Loucy (cell line): ENCODE results near the gene SPATA24.

Experiments used
- H2AFZ ChIP-seq: fragments of 200-600 bp; sonication (generic); 2 replicates; pipeline ENCODE4 v1.6.0; 2016; ENCODE audit warnings: antibody characterized with exemption, mild to moderate bottlenecking, low read length, moderate library complexity
- H3F3A ChIP-seq: fragments of 200-600 bp; 2 replicates; pipeline ENCODE4 v1.6.0; 2016; ENCODE audit warnings: antibody characterized with exemption, low read depth, mild to moderate bottlenecking
- H3K27me3 ChIP-seq: fragments of 200-600 bp; sonication (generic); 2 replicates; pipeline ENCODE4 v1.6.1; 2014; ENCODE audit warnings: low read length, mild to moderate bottlenecking; ENCODE audit not compliant: insufficient read depth, poor library complexity, severe bottlenecking
- H3K36me3 ChIP-seq: fragments of 200-600 bp; sonication (generic); 2 replicates; pipeline ENCODE4 v1.6.1; 2016; ENCODE audit warnings: low read length; ENCODE audit not compliant: insufficient read depth
- H3K4me1 ChIP-seq: fragments of 200-600 bp; sonication (generic); 2 replicates; pipeline ENCODE4 v1.5.1; 2014; ENCODE audit warnings: low read length, mild to moderate bottlenecking; ENCODE audit not compliant: insufficient read depth, poor library complexity, severe bottlenecking
- H3K4me2 ChIP-seq: fragments of 200-600 bp; sonication (generic); 2 replicates; pipeline ENCODE4 v1.6.0; 2014; ENCODE audit warnings: antibody characterized with exemption, low read length, low read depth, mild to moderate bottlenecking; ENCODE audit not compliant: poor library complexity, severe bottlenecking
- H3K4me3 ChIP-seq: fragments of 200-600 bp; sonication (generic); 2 replicates; pipeline ENCODE4 v1.5.1; 2014; ENCODE audit warnings: low read length, mild to moderate bottlenecking, mixed read lengths; ENCODE audit not compliant: poor library complexity, severe bottlenecking
- H3K79me2 ChIP-seq: fragments of 200-600 bp; sonication (generic); 2 replicates; pipeline ENCODE4 v1.6.1; 2014; ENCODE audit warnings: low read length; ENCODE audit not compliant: insufficient read depth
- H3K9ac ChIP-seq: fragments of 200-600 bp; sonication (generic); 2 replicates; pipeline ENCODE4 v1.6.0; 2014; ENCODE audit warnings: mild to moderate bottlenecking, low read depth, low read length, moderate library complexity; ENCODE audit not compliant: poor library complexity, severe bottlenecking
- H3K9me2 ChIP-seq: fragments of 200-600 bp; sonication (generic); replicated peaks from 2 replicates; pipeline ENCODE4 v1.6.1; 2016; ENCODE audit warnings: low read depth, low read length, mixed read lengths
- H3K9me3 ChIP-seq: fragments of 200-600 bp; sonication (generic); 2 replicates; pipeline ENCODE4 v1.6.1; 2014; ENCODE audit warnings: mild to moderate bottlenecking, antibody characterized with exemption, low read length, low read depth; ENCODE audit not compliant: insufficient read depth
- H4K20me1 ChIP-seq: fragments of 200-600 bp; sonication (generic); 2 replicates; pipeline ENCODE4 v1.6.0; 2014; ENCODE audit warnings: antibody characterized with exemption, low read length, mild to moderate bottlenecking; ENCODE audit not compliant: insufficient read depth, poor library complexity, severe bottlenecking
- EZH2phosphoT487 ChIP-seq: fragments of 200-600 bp; IDR thresholded peaks from 2 replicates; pipeline ENCODE4 v1.6.1; 2018; ENCODE audit warnings: antibody characterized with exemption, mild to moderate bottlenecking, moderate library complexity, borderline replicate concordance
- TF ChIP-seq, protein P1 (sequence below): fragments of 200-600 bp; sonication (generic); conservative IDR thresholded peaks from 2 replicates; pipeline ENCODE4 v1.5.1; 2014; ENCODE audit warnings: mild to moderate bottlenecking, antibody characterized with exemption, low read length

Gene SPATA24

GRCh38 chr5:139390639-139391569, 13.0 kb downstream of the SPATA24 start:
- H3K4me1 ChIP-seq = peaks cover 51% of the 10 kb centered on the region
- H3K79me2 ChIP-seq = peaks cover 92% of the 10 kb centered on the region

GRCh38 chr5:139389701-139390638, 13.9 kb downstream of the SPATA24 start, which contains the start of gene MZB1:
MZB1 (minus strand) TSS chr5:139389913; CDS start chr5:139389856, 57 bp downstream.
- Histone ChIP-seq H3K4me2 (peak within 1 kb of the TSS; percentile 87), H3K9me3 (no peaks in the 10 kb centered on the region), H3K9me2 (no peaks in the 10 kb centered on the region), H3K4me3 (peak within 1 kb of the TSS; percentile 96), H3K36me3 (peaks cover 7% of the 10 kb centered on the region; the same call in 1 of the 2 replicates), H4K20me1 (peaks cover 37% of the 10 kb centered on the region), H2AFZ (no peak within 1 kb of the TSS), H3K4me1 (peaks cover 61% of the 10 kb centered on the region), H3K9ac (peak within 1 kb of the TSS; percentile 99), H3K27me3 (peaks cover 8% of the 10 kb centered on the region), H3K79me2 (peaks cover 92% of the 10 kb centered on the region), H3F3A (peaks cover 3% of the 10 kb centered on the region; the same call in 1 of the 2 replicates)
- no peak for TF ChIP-seq EZH2phosphoT487
- TF ChIP-seq, protein P1, sequence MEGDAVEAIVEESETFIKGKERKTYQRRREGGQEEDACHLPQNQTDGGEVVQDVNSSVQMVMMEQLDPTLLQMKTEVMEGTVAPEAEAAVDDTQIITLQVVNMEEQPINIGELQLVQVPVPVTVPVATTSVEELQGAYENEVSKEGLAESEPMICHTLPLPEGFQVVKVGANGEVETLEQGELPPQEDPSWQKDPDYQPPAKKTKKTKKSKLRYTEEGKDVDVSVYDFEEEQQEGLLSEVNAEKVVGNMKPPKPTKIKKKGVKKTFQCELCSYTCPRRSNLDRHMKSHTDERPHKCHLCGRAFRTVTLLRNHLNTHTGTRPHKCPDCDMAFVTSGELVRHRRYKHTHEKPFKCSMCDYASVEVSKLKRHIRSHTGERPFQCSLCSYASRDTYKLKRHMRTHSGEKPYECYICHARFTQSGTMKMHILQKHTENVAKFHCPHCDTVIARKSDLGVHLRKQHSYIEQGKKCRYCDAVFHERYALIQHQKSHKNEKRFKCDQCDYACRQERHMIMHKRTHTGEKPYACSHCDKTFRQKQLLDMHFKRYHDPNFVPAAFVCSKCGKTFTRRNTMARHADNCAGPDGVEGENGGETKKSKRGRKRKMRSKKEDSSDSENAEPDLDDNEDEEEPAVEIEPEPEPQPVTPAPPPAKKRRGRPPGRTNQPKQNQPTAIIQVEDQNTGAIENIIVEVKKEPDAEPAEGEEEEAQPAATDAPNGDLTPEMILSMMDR = no peak

More at GRCh38 chr5:139390639-139391569, 13.0 kb downstream of the SPATA24 start:
- Histone ChIP-seq H3K9ac (peak overlapping the region; percentile 99), H2AFZ (no peak overlapping the region), H3F3A (peaks cover 3% of the 10 kb centered on the region; the same call in 1 of the 2 replicates), H3K9me2 (no peaks in the 10 kb centered on the region), H3K9me3 (no peaks in the 10 kb centered on the region), H3K4me2 (peak overlapping the region; percentile 87), H3K27me3 (peaks cover 8% of the 10 kb centered on the region), H4K20me1 (peaks cover 30% of the 10 kb centered on the region), H3K36me3 (peaks cover 7% of the 10 kb centered on the region; the same call in 1 of the 2 replicates), H3K4me3 (peak overlapping the region; percentile 96)
- TF ChIP-seq, protein P1 = no peak
- no peak for TF ChIP-seq EZH2phosphoT487

- H2AFZ ChIP-seq = no peak overlapping the region
- peak overlapping the region; percentile 96 for H3K4me3 ChIP-seq
Measured at GRCh38 chr5:139388198-139388821, 15.6 kb downstream of the SPATA24 start.

More at GRCh38 chr5:139388198-139388821, 15.6 kb downstream of the SPATA24 start:
- no peak for TF ChIP-seq EZH2phosphoT487
- TF ChIP-seq, protein P1 = 0 out of 2 replicates have a peak, but pooled peaks have one; percentile 12
- Histone ChIP-seq H4K20me1 (peaks cover 43% of the 10 kb centered on the region), H3F3A (peaks cover 3% of the 10 kb centered on the region; the same call in 1 of the 2 replicates), H3K4me2 (peak overlapping the region; percentile 87), H3K9ac (peak overlapping the region; percentile 99), H3K9me2 (no peaks in the 10 kb centered on the region), H3K4me1 (peaks cover 69% of the 10 kb centered on the region), H3K9me3 (no peaks in the 10 kb centered on the region), H3K79me2 (peaks cover 85% of the 10 kb centered on the region), H3K36me3 (peaks cover 7% of the 10 kb centered on the region; the same call in 1 of the 2 replicates), H3K27me3 (peaks cover 8% of the 10 kb centered on the region)
